ENCODE results near the gene IKBIP.

- TF ChIP-seq CTCF (IDR thresholded peaks at IDR 0.05) (no peak), POLR2A (IDR thresholded peaks at IDR 0.05) (no peak)
Measured at GRCh38 chr12:98575013-98575412, 69.6 kb downstream of the IKBIP start.

Data from sigmoid colon (tissue), 3 donors.